Left ventricle myocardium inferior (tissue), 1 donor: ENCODE measurements around the gene FOXE3. TPM values are rescaled to one million over a fixed set of nuclear protein-coding genes. Genes with fewer than 3 reads are reported as not detected.

Source experiments
- DNase-seq: peaks from one replicate; pipeline ENCODE4 v3.0.0-alpha.2; 2020
- H3K27ac ChIP-seq: fragments of 200-600 bp; replicated peaks from 2 replicates; pipeline ENCODE4 v1.8.0; 2021
- H3K27me3 ChIP-seq: fragments of 200-600 bp; 2 replicates; pipeline ENCODE4 v1.8.0; 2021; ENCODE audit warnings: low read depth
- H3K36me3 ChIP-seq: fragments of 200-600 bp; 2 replicates; pipeline ENCODE4 v1.8.0; 2021
- H3K4me1 ChIP-seq: fragments of 200-600 bp; 2 replicates; pipeline ENCODE4 v1.8.0; 2021
- H3K4me3 ChIP-seq: fragments of 200-600 bp; 2 replicates; pipeline ENCODE4 v1.8.0; 2021; ENCODE audit warnings: mild to moderate bottlenecking, moderate library complexity
- H3K9me3 ChIP-seq: fragments of 200-600 bp; replicated peaks from 2 replicates; pipeline ENCODE4 v1.8.0; 2021
- intact Hi-C: fragments of 100-400 bp; cut with micrococcal nuclease; formaldehyde crosslinking; loops from one replicate; pipeline ENCODE4 v1.11.0; 2022
- total RNA-seq: library from RNA; stranded (reverse); fragmentation: NEBNext Ultra II Directional; extraction: Animal tissue kit (Norgen Biotek cat#: 25700); gene quantifications from one replicate; pipeline ENCODE4 v1.2.1, GENCODE V29; 2021
- TF ChIP-seq, protein P1 (sequence below): fragments of 200-600 bp; IDR thresholded peaks from 2 replicates; pipeline ENCODE4 v1.8.0; 2021; ENCODE audit warnings: antibody characterized with exemption, mild to moderate bottlenecking, borderline replicate concordance
- donor health status: DM: no; HTN: yes; CAD: no; lungs with severe emphysema.

The FOXE3 gene
- total RNA-seq, 1 donor from 2014 or later, result not detected

DNA sequence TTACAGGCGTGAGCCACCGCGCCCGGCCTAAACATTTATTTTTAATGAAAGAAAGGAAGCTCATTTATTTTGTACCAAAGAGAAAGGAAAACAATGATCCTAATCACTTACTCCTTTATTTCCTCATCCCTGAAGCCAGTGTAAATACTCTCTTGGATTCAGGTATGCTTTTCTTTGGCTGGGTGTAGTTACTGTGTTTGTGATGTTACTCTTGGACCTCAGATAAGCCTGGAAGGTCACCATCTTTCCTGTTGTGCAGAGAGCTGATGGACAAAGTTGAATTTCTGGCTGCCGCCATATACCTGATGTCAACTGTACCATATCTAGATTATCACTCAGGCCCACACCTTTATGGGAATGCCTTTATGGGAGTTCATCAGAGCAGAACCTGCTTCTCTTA lies 35.4 kb upstream of the FOXE3 start:
- TF ChIP-seq, protein P1, sequence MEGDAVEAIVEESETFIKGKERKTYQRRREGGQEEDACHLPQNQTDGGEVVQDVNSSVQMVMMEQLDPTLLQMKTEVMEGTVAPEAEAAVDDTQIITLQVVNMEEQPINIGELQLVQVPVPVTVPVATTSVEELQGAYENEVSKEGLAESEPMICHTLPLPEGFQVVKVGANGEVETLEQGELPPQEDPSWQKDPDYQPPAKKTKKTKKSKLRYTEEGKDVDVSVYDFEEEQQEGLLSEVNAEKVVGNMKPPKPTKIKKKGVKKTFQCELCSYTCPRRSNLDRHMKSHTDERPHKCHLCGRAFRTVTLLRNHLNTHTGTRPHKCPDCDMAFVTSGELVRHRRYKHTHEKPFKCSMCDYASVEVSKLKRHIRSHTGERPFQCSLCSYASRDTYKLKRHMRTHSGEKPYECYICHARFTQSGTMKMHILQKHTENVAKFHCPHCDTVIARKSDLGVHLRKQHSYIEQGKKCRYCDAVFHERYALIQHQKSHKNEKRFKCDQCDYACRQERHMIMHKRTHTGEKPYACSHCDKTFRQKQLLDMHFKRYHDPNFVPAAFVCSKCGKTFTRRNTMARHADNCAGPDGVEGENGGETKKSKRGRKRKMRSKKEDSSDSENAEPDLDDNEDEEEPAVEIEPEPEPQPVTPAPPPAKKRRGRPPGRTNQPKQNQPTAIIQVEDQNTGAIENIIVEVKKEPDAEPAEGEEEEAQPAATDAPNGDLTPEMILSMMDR, result no peak
- Histone ChIP-seq H3K27me3 (no peaks in the 10 kb centered on the region), H3K4me1 (peaks cover 3% of the 10 kb centered on the region), H3K36me3 (peaks cover 63% of the 10 kb centered on the region), H3K4me3 (no peak overlapping the region), H3K9me3 (no peaks in the 10 kb centered on the region), H3K27ac (no peak overlapping the region)
- intact Hi-C loops, result no loop called here
- DNase-seq, result no peak

- DNase-seq, result no peak
- intact Hi-C loops, result no loop called here
- no peak overlapping the region for H3K4me3 ChIP-seq
- peaks cover 3% of the 10 kb centered on the region for H3K4me1 ChIP-seq
- H3K9me3 ChIP-seq, result no peaks in the 10 kb centered on the region
- TF ChIP-seq, protein P1, result no peak
- H3K27ac ChIP-seq, result no peak overlapping the region
- peaks cover 48% of the 10 kb centered on the region for H3K36me3 ChIP-seq
- no peaks in the 10 kb centered on the region for H3K27me3 ChIP-seq
Measured at GRCh38 chr1:47382399-47382983, 33.6 kb upstream of the FOXE3 start.

- Histone ChIP-seq H3K4me3 (no peak overlapping the region), H3K4me1 (no peaks in the 10 kb centered on the region), H3K27ac (no peak overlapping the region), H3K9me3 (no peaks in the 10 kb centered on the region), H3K27me3 (no peaks in the 10 kb centered on the region), H3K36me3 (peaks cover 35% of the 10 kb centered on the region)
- intact Hi-C loops, result no loop called here
- TF ChIP-seq, protein P1, result no peak
- DNase-seq, result no peak
Measured at GRCh38 chr1:47384083-47384482, 32.0 kb upstream of the FOXE3 start.

GRCh38 chr1:47385020-47385419 lies 31.1 kb upstream of the FOXE3 start:
- TF ChIP-seq, protein P1, result no peak
- no peaks in the 10 kb centered on the region for H3K9me3 ChIP-seq
- peaks cover 26% of the 10 kb centered on the region for H3K36me3 ChIP-seq
- H3K27ac ChIP-seq, result no peak overlapping the region
- no peak for DNase-seq
- intact Hi-C loops, result no loop called here
- no peak overlapping the region for H3K4me3 ChIP-seq
- H3K27me3 ChIP-seq, result no peaks in the 10 kb centered on the region
- H3K4me1 ChIP-seq, result no peaks in the 10 kb centered on the region

- no peaks in the 10 kb centered on the region for H3K27me3 ChIP-seq
- peaks cover 14% of the 10 kb centered on the region for H3K36me3 ChIP-seq
- no peaks in the 10 kb centered on the region for H3K9me3 ChIP-seq
- no peak for DNase-seq
- TF ChIP-seq, protein P1, result no peak
- no peak overlapping the region for H3K27ac ChIP-seq
- H3K4me1 ChIP-seq, result no peaks in the 10 kb centered on the region
- H3K4me3 ChIP-seq, result no peak overlapping the region
- intact Hi-C loops, result no loop called here
Measured at GRCh38 chr1:47386268-47386667, 29.8 kb upstream of the FOXE3 start.
